GM12872 (cell line): ENCODE results near the gene CBL.

Experiments
- CTCF ChIP-seq: IDR thresholded peaks from 3 replicates; pipeline ENCODE4 v1.5.1; 2011; ENCODE audit warnings: low read depth, mild to moderate bottlenecking, low read length, moderate library complexity; ENCODE audit not compliant: insufficient read depth

CBL gene

GRCh38 chr11:119317592-119318239, 111.6 kb downstream of the CBL start:
- TF ChIP-seq CTCF = no peak

DNA sequence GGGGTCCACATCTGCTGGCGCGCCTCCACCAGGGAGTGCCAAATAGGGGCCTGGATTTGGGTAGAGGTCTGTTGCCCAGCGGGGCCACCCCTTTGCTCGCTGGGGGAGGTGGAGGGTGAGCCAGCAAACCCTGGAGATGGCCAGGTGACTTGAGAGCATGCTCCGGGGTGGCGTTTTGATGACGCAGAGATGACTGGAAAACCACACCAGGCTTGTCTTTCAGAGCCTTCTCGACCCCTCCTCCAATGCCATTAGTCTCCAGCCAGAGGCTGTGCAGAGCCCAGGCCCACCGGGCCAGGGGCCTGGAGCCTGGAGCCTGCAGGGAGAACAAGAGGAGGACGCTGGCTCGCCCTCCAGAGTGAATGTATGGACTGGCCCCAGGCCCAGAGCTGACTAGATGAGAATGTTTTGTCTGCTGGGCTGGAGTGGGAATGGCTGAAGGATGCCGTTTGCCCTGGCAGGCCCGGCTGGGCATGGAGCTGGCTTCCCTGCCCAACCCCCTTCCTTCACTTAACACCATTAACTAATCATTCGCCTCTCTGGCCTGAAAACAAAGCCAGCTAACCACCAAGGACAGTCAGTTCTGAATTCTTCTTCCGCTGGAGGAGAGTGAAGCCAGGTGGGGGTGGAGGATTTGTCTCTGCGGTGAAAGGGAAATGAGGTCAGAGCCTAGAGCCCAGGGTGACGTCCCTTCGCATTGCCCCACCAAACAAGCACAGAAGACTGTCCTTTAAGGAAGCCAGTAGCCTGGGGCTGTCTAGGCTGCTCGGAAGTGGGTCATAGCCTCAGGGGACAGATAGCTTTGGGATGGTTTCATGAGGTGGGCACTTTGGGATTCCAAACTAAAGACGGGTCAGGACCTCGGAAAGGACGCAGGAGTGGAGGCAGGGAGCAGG, 112.3 kb downstream of the CBL start:
- TF ChIP-seq CTCF = no peak

DNA sequence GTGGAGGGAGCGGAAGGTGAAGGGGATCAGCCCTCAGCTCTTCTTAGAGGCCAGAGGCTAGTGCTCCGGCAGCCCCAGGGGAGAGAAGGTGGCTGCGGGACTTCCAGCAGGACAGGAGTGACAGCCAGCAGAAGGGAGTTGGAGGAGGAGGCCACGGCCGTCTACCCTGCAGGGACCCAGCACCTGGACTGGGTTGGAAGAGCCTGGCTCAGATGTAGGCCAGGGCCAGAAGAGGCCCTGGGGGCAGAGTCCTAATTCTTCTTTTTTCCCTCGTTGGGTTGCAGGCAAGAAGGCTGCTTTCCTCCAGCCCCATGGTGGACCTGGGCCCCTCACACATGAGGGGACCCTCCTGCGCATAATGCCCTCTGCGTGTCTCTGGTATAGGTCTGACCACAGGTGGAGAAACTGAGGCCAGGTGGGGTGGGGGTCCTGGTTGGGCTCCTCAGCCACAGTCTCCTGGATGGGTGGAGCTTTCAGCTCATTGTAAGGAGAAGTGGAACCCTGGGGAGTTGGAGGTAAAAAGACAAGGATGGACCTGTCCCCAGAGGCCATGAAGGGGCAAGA, 113.1 kb downstream of the CBL start:
- TF ChIP-seq CTCF = no peak

DNA sequence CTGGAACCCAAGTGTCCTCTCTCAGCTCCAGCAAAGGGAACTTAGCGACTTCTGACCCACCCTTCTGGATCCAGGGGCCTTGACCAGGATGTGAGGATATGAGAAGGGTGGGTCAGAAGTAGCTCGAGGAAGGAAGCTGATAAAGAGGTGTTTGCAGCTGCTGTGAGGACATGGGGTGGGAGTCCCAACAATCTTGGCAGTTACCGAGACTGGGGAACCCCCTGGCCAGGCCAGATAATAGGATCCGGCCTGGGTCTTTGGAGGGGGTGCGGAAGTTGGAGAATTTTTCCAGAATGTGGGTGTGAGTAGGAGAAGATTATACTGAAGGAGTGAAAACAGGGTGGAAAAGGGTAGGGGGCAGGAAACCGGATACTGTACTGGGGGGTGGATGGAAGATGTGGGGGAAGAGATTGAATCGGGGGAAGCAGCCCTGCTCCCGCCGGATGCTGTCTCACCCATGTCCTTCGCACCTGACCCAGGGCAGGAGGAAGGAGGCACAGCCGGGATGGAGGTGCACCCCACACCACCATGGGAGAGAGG, 113.6 kb downstream of the CBL start:
- TF ChIP-seq CTCF = no peak

DNA sequence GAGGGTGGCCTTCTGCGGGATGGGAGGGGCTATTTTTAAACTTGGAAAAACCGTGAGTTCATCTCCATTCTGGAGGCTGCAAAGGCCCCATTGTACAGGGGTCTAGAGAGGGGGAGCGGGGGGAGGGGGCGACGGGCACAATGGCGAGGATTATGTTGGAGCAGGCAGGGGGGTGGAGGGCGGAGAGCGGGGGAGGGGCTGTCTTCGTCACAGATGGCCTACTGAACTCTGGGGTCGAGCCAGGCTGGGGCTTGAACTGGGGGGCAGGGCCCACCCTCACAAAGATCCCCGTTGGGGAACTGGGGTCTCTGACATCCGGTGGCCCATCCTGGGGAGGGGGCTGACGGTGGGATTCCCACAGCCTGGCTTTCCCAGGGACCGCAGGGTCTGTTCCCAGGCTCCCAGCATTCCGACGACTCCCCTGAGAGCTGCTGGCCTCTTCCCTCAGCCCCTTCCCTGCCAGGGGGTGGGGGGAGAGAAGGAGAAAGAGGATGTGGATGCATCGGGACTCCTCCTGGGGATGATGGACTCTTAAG, 114.2 kb downstream of the CBL start:
- TF ChIP-seq CTCF = no peak

GRCh38 chr11:119320776-119321524, 114.8 kb downstream of the CBL start:
- no peak; the same call in 2 of the 3 replicates for TF ChIP-seq CTCF
